SH-SY5Y (cell line): Measurements from ENCODE around the gene LEKR1.

Source experiments
- GATA2 ChIP-seq: IDR thresholded peaks from 2 replicates; pipeline ENCODE4 v1.6.1; 2011; ENCODE audit warnings: mild to moderate bottlenecking, low read depth, low read length
- GATA3 ChIP-seq: IDR thresholded peaks from 2 replicates; pipeline ENCODE4 v1.6.1; 2011; ENCODE audit warnings: low read depth, mild to moderate bottlenecking, low read length, moderate library complexity

- TF ChIP-seq GATA3 (no peak), GATA2 (no peak)
Observed at GRCh38 chr3:156888176-156888575, 62.0 kb downstream of the LEKR1 start.
